GM12878 (cell line): ENCODE data around the gene ZC3H6. TPM values are rescaled to one million over a fixed set of nuclear protein-coding genes. Genes with fewer than 3 reads are reported as not detected.
A peak's percentile ranks its signal among the peaks of the same experiment; 100 is the strongest.

Experiments
- ATAC-seq: fragments of 200-7000 bp; cut with Tn5 transposase; 3 replicates; pipeline ENCODE4 v1.9.1; 2020; ENCODE audit warnings: mild to moderate bottlenecking, moderate library complexity
- BruUV-seq: library from RNA; stranded (reverse); fragments of 400-500 nt; replicated peaks from 2 replicates; lab custom pipeline; 2021; lab: Mats Ljungman, UMichigan
- CTCF ChIA-PET: fragments of 300-600 bp; sonication (Branson Sonifier 250); formaldehyde crosslinking; extraction: SDS; loops from one replicate; lab custom pipeline; 2021; ENCODE audit warnings: inconsistent platforms; lab: Yijun Ruan, JAX
- POLR2A ChIA-PET: fragments of 350-600 bp; formaldehyde crosslinking; extraction: SDS; loops from one replicate; lab custom pipeline; 2021; ENCODE audit warnings: inconsistent platforms; lab: Charles Lee
- RAD21 ChIA-PET: fragments of 300-600 bp; sonication (Branson Sonifier 250); formaldehyde crosslinking; loops from one replicate; lab custom pipeline; 2023; ENCODE audit warnings: antibody characterized with exemption; ENCODE audit not compliant: unreplicated experiment; lab: Charles Lee
- SMC1A ChIA-PET: fragments of 300-600 bp; sonication (Branson Sonifier 250); formaldehyde crosslinking; loops from one replicate; lab custom pipeline; 2023; ENCODE audit not compliant: unreplicated experiment, uncharacterized antibody; lab: Charles Lee
- DNase-seq: peaks from one replicate; pipeline ENCODE4 v3.0.0-alpha.2; 2011; ENCODE audit warnings: low read depth, low spot score
- FAIRE-seq: peaks from 3 replicates; lab custom pipeline; 2011; peaks lifted over from hg19 to GRCh38; lab: Jason Lieb, UNC
- H2AFZ ChIP-seq: 2 replicates; pipeline ENCODE4 v1.6.0; 2011; ENCODE audit warnings: low read depth, low read length, control low read depth; ENCODE audit not compliant: control insufficient read depth
- H3K27ac ChIP-seq: 2 replicates; pipeline ENCODE4 v1.5.1; 2011; ENCODE audit warnings: control low read depth; ENCODE audit not compliant: control insufficient read depth, insufficient read depth
- H3K27me3 ChIP-seq, 2 experiments: replicated peaks in 1 of 2; 2 replicates each; pipeline versions ENCODE4 v1.6.0 to v1.6.1; 2011; ENCODE audit warnings: low read length in 1 of 2; ENCODE audit not compliant: control insufficient read depth in 2 of 2, insufficient read depth in 2 of 2
- H3K36me3 ChIP-seq, 2 experiments: 2 replicates each; pipeline ENCODE4 v1.5.1; 2011; ENCODE audit warnings: low read length in 1 of 2; ENCODE audit not compliant: control insufficient read depth in 2 of 2, insufficient read depth in 2 of 2
- H3K4me1 ChIP-seq: 2 replicates; pipeline ENCODE4 v1.6.1; 2011; ENCODE audit warnings: mild to moderate bottlenecking, low read length, moderate library complexity, mixed read lengths; ENCODE audit not compliant: control insufficient read depth, insufficient read depth
- H3K4me2 ChIP-seq: 2 replicates; pipeline ENCODE4 v1.6.0; 2011; ENCODE audit warnings: control low read depth; ENCODE audit not compliant: control insufficient read depth, insufficient read depth
- H3K4me3 ChIP-seq: fragments of 200-600 bp; sonication (generic); 2 replicates; pipeline ENCODE4 v1.5.1; 2016
- H3K79me2 ChIP-seq: 2 replicates; pipeline ENCODE4 v1.6.0; 2011; ENCODE audit warnings: low read length; ENCODE audit not compliant: control insufficient read depth, insufficient read depth
- H3K9ac ChIP-seq: 2 replicates; pipeline ENCODE4 v1.8.0; 2011; ENCODE audit warnings: low read length, control low read depth, mixed read lengths; ENCODE audit not compliant: control insufficient read depth, insufficient read depth
- H3K9me3 ChIP-seq: replicated peaks from 3 replicates; pipeline ENCODE4 v1.5.1; 2011; ENCODE audit warnings: mild to moderate bottlenecking, low read length; ENCODE audit not compliant: control insufficient read depth, insufficient read depth
- H4K20me1 ChIP-seq: 2 replicates; pipeline ENCODE4 v1.6.0; 2011; ENCODE audit not compliant: control insufficient read depth, insufficient read depth
- BACH1 ChIP-seq: fragments of 450-650 bp; IDR thresholded peaks from 2 replicates; pipeline ENCODE4 v1.6.1; 2017; ENCODE audit warnings: mild to moderate bottlenecking, borderline replicate concordance
- CEBPB ChIP-seq, 2 experiments: fragments of 150-350 bp in 1 of 2; IDR thresholded peaks; 2 replicates each; pipeline ENCODE4 v1.6.1; 2012 to 2014; ENCODE audit warnings: low read depth in 2 of 2, low read length in 2 of 2, borderline replicate concordance in 1 of 2, inconsistent platforms in 1 of 2
- GABPA ChIP-seq: IDR thresholded peaks from 2 replicates; pipeline ENCODE4 v1.6.1; 2014; ENCODE audit warnings: antibody characterized with exemption, low read depth, mild to moderate bottlenecking, inconsistent platforms
- IKZF1 ChIP-seq: fragments of 450-650 bp; conservative IDR thresholded peaks from 2 replicates; pipeline ENCODE4 v1.6.1; 2017; ENCODE audit warnings: antibody characterized with exemption, mild to moderate bottlenecking
- IRF3 ChIP-seq: fragments of 450-650 bp; IDR thresholded peaks from 2 replicates; pipeline ENCODE4 v1.6.1; 2014; ENCODE audit warnings: mild to moderate bottlenecking
- JUNB ChIP-seq: IDR thresholded peaks from 2 replicates; pipeline ENCODE4 v1.6.1; 2016; ENCODE audit warnings: antibody characterized with exemption, mild to moderate bottlenecking
- JUND ChIP-seq: IDR thresholded peaks from 2 replicates; pipeline ENCODE4 v1.6.1; 2012; ENCODE audit warnings: low read depth, mild to moderate bottlenecking, low read length, improper control_type of control experiment, moderate library complexity
- KDM1A ChIP-seq: fragments of 200-600 bp; sonication (generic); IDR thresholded peaks from 2 replicates; pipeline ENCODE4 v1.6.1; 2016; ENCODE audit warnings: borderline replicate concordance
- PKNOX1 ChIP-seq: fragments of 450-650 bp; IDR thresholded peaks from 2 replicates; pipeline ENCODE4 v1.6.1; 2016; ENCODE audit warnings: mild to moderate bottlenecking
- SPI1 ChIP-seq: IDR thresholded peaks from 2 replicates; pipeline ENCODE4 v1.6.1; 2011; ENCODE audit warnings: low read depth, mild to moderate bottlenecking, low read length, moderate library complexity, borderline replicate concordance; ENCODE audit not compliant: insufficient read depth
- ZNF274 ChIP-seq: IDR thresholded peaks from one replicate; pipeline ENCODE4 v1.8.0; 2011; ENCODE audit not compliant: insufficient read length, insufficient read depth
- WGBS: methylation state at CpG from one replicate; pipeline ENCODE4 v1.1.6; 2016; ENCODE audit warnings: low lambda C conversion rate; ENCODE audit not compliant: insufficient replicate concordance, insufficient coverage; ENCODE audit errors: missing lambda C conversion rate; 5-methylcytosine and 5-hydroxymethylcytosine counted together
- in situ Hi-C: fragments of 300-500 bp; cut with MboI; formaldehyde crosslinking; loops from 9 replicates; pipeline ENCODE4 v1.14.3; 2018; ENCODE audit warnings: mixed read lengths
- intact Hi-C: fragments of 100-400 bp; cut with micrococcal nuclease; formaldehyde crosslinking; loops from one replicate; pipeline ENCODE4 v1.14.2; 2022; ENCODE audit not compliant: unreplicated experiment
- polyA plus RNA-seq, 11 experiments: library from polyadenylated mRNA; depleted of rRNA in 4 of 11; unstranded in 6 of 11; stranded (reverse) in 5 of 11; fragments of >200 nt; fragmentation: Nextera tagmentation in 4 of 11; fragmentation: Illumina TruSeq in 1 of 11; extraction: Ambion mirVana in 4 of 11; extraction: Trizol in 1 of 11; gene quantifications; 1 replicate in 1 of 11; 2 replicates in 10 of 11; pipeline versions ENCODE4 v1.2.1 to v1.2.3, GENCODE V29; 2011 to 2016; ENCODE audit warnings: inconsistent platforms in 2 of 11, missing spikeins in 2 of 11, low read depth in 1 of 11
- total RNA-seq, 4 experiments: library from RNA; depleted of rRNA in 3 of 4; stranded (reverse); fragments of >200 nt in 3 of 4; fragmentation: Illumina TruSeq in 1 of 4; extraction: Trizol in 1 of 4; gene quantifications; 2 replicates each; pipeline versions ENCODE4 v1.2.1 to v1.2.3, GENCODE V29; 2013 to 2021

Gene ZC3H6
- total and polyA plus RNA-seq, 10 of the 15 experiments (the other 5 are each of a cell fraction or from before 2014, with no cell fraction given) = 0.53 to 4.7 (median 1.9) TPM

- intact Hi-C loops (no loop called here), in situ Hi-C loops (no loop called here)
- peaks cover 1% of the 10 kb centered on the region; the same call in 1 of the 3 replicates for H3K9me3 ChIP-seq
- no peak overlapping the region for H2AFZ ChIP-seq
- ChIA-PET CTCF (interaction anchor here (0.6 to 2.8 kb wide), 3 partner anchors 9 to 355 kb away, joined by 3 to 14 read pairs (median 9); no protein-coding TSS in a partner anchor), RAD21 (no interaction called here), POLR2A (no interaction called here), SMC1A (interaction anchor here (4.7 kb wide), 1 partner anchor 9 kb away, joined by 17 read pairs; the partner anchor contains the start of gene ZC3H8)
- BruUV-seq = no TSS peak
- ATAC-seq = no peak; the same call in 2 of the 3 replicates
- FAIRE-seq = no peak
- H3K79me2 ChIP-seq = no peaks in the 10 kb centered on the region; the same call in 1 of the 2 replicates
- no peaks in the 10 kb centered on the region for H4K20me1 ChIP-seq
- no peak overlapping the region for H3K9ac ChIP-seq
- H3K4me1 ChIP-seq = no peaks in the 10 kb centered on the region
- no peak overlapping the region for H3K4me3 ChIP-seq
- DNase-seq = no peak
- WGBS = 19% methylated on average over 1 of the region's 1 CpG
- H3K27ac ChIP-seq = no peak overlapping the region
- peaks cover 0 to 5% of the 10 kb centered on the region in 2 experiments; a peak in 2 of 4 replicates for H3K36me3 ChIP-seq
- no peaks in the 10 kb centered on the region for H3K27me3 ChIP-seq
- H3K4me2 ChIP-seq = no peak overlapping the region
- no peak for TF ChIP-seq CEBPB (IDR thresholded peaks at IDR 0.05; ENCODE audit: borderline replicate concordance in 1 of 2, low read depth in 2 of 2, low read length in 2 of 2)
- no peak for TF ChIP-seq GABPA
- TF ChIP-seq JUNB = no peak
- no peak for TF ChIP-seq IKZF1
These were observed 30.5 kb upstream of the ZC3H6 start for GRCh38 chr2:112244854-112245253.

GRCh38 chr2:112251271-112251670 lies 24.1 kb upstream of the ZC3H6 start:
- no peaks in the 10 kb centered on the region; a peak in 1 of 4 replicates for H3K36me3 ChIP-seq
- FAIRE-seq = no peak
- CTCF ChIA-PET = interaction anchor here (1.0 to 2.6 kb wide), 7 partner anchors 8 to 21 kb away, joined by 3 to 18 read pairs (median 3); no protein-coding TSS in a partner anchor
- H4K20me1 ChIP-seq = no peaks in the 10 kb centered on the region
- RAD21 ChIA-PET = interaction anchor here (1.0 to 2.1 kb wide), 4 partner anchors 20 to 368 kb away, joined by 3 to 4 read pairs (median 4); partner anchors contain the start of gene ANAPC1
- intact Hi-C loops (loop anchor here (5.0 kb wide), 2 partner anchors 194 to 364 kb away; partner anchors contain the start of gene TMEM87B), in situ Hi-C loops (loop anchor here (10.0 kb wide), 1 partner anchor 366 kb away; the partner anchor contains the start of gene ANAPC1)
- H3K4me2 ChIP-seq = peak overlapping the region; percentile 35; the same call in 1 of the 2 replicates
- H3K4me3 ChIP-seq = no peak overlapping the region
- SMC1A ChIA-PET = interaction anchor here (0.9 to 2.0 kb wide), 6 partner anchors 9 to 129 kb away, joined by 3 to 10 read pairs (median 3); no protein-coding TSS in a partner anchor
- H2AFZ ChIP-seq = no peak overlapping the region
- no TSS peak for BruUV-seq
- H3K79me2 ChIP-seq = peaks cover 22% of the 10 kb centered on the region
- no peak for DNase-seq
- H3K9me3 ChIP-seq = no peaks in the 10 kb centered on the region; the same call in 2 of the 3 replicates
- ATAC-seq = no peak
- H3K4me1 ChIP-seq = 0 out of 2 replicates have a peak, but pooled peaks cover 3% of the 10 kb centered on the region
- WGBS = 98% methylated on average over 3 of the region's 3 CpGs
- POLR2A ChIA-PET = interaction anchor here (0.8 to 1.2 kb wide), 4 partner anchors 8 to 197 kb away, joined by 3 to 6 read pairs (median 3); partner anchors contain the start of gene TMEM87B
- no peak overlapping the region for H3K9ac ChIP-seq
- H3K27ac ChIP-seq = no peak overlapping the region
- no peaks in the 10 kb centered on the region for H3K27me3 ChIP-seq
- TF ChIP-seq SPI1 (no peak), BACH1 (no peak), PKNOX1 (no peak), IRF3 (no peak), ZNF274 (no peak), KDM1A (no peak), JUND (no peak)
